SU-DHL-6 (cell line): ENCODE measurements around the gene PTPRN2.

Experiments used
- H2AFZ ChIP-seq: fragments of 200-600 bp; sonication (generic); 2 replicates; pipeline ENCODE4 v1.6.1; 2014; ENCODE audit warnings: low read depth, mild to moderate bottlenecking, moderate library complexity, mixed read lengths, antibody characterized with exemption, low read length; ENCODE audit not compliant: severe bottlenecking
- H3F3A ChIP-seq: fragments of 200-600 bp; shearing (Covaris generic); 2 replicates; pipeline ENCODE4 v1.6.0; 2016; ENCODE audit warnings: antibody characterized with exemption, mild to moderate bottlenecking; ENCODE audit not compliant: insufficient read depth
- H3K27ac ChIP-seq: fragments of 200-600 bp; sonication (generic); 2 replicates; pipeline ENCODE4 v1.5.1; 2016; ENCODE audit warnings: low read depth, mild to moderate bottlenecking, low read length, moderate library complexity, mixed read lengths
- H3K27me3 ChIP-seq: fragments of 200-600 bp; sonication (generic), shearing (Covaris generic); 2 replicates; pipeline ENCODE4 v1.6.0; 2014; ENCODE audit warnings: mild to moderate bottlenecking, low read length
- H3K36me3 ChIP-seq: fragments of 200-600 bp; sonication (generic); 2 replicates; pipeline ENCODE4 v1.6.1; 2014; ENCODE audit warnings: mild to moderate bottlenecking, low read length, mixed read lengths
- H3K4me2 ChIP-seq: fragments of 300-600, 200-600 bp; shearing (Covaris generic), sonication (generic); 2 replicates; pipeline ENCODE4 v1.6.0; 2014; ENCODE audit warnings: low read length, low read depth, mild to moderate bottlenecking; ENCODE audit not compliant: poor library complexity, severe bottlenecking
- H3K4me3 ChIP-seq: fragments of 200-600 bp; sonication (generic); 2 replicates; pipeline ENCODE4 v1.5.1; 2014; ENCODE audit warnings: antibody characterized with exemption, low read length, mild to moderate bottlenecking, mixed read lengths; ENCODE audit not compliant: insufficient read depth, poor library complexity, severe bottlenecking
- H3K79me2 ChIP-seq: fragments of 200-600 bp; sonication (generic); 2 replicates; pipeline ENCODE4 v1.6.1; 2014; ENCODE audit warnings: mild to moderate bottlenecking, low read length, moderate library complexity; ENCODE audit not compliant: insufficient read depth
- H3K9ac ChIP-seq: fragments of 200-600 bp; sonication (generic); 2 replicates; pipeline ENCODE4 v1.7.0; 2014; ENCODE audit warnings: mild to moderate bottlenecking, low read length
- H3K9me2 ChIP-seq: fragments of 200-600 bp; sonication (generic); replicated peaks from 2 replicates; pipeline ENCODE4 v1.6.1; 2014; ENCODE audit warnings: low read length; ENCODE audit not compliant: insufficient read depth
- H3K9me3 ChIP-seq: fragments of 200-600 bp; sonication (generic); 2 replicates; pipeline ENCODE4 v1.6.1; 2014; ENCODE audit warnings: low read length, mixed read lengths; ENCODE audit not compliant: insufficient read depth
- H4K20me1 ChIP-seq: fragments of 200-600 bp; sonication (generic); 2 replicates; pipeline ENCODE4 v1.6.1; 2014; ENCODE audit warnings: low read depth, mild to moderate bottlenecking, antibody characterized with exemption, low read length, moderate library complexity, mixed read lengths
- EZH2phosphoT487 ChIP-seq: fragments of 200-600 bp; sonication (generic), shearing (Covaris generic); conservative IDR thresholded peaks from 2 replicates; pipeline ENCODE4 v1.6.1; 2018; ENCODE audit warnings: mild to moderate bottlenecking, antibody characterized with exemption, low read length, moderate library complexity, mixed read lengths
- TF ChIP-seq, protein P1 (sequence below): fragments of 200-600 bp; sonication (generic); IDR thresholded peaks from one replicate; pipeline ENCODE4 v1.5.1; 2017; ENCODE audit warnings: antibody characterized with exemption, mild to moderate bottlenecking, low read length, moderate library complexity; ENCODE audit not compliant: insufficient read depth, poor library complexity, severe bottlenecking

Gene PTPRN2

DNA sequence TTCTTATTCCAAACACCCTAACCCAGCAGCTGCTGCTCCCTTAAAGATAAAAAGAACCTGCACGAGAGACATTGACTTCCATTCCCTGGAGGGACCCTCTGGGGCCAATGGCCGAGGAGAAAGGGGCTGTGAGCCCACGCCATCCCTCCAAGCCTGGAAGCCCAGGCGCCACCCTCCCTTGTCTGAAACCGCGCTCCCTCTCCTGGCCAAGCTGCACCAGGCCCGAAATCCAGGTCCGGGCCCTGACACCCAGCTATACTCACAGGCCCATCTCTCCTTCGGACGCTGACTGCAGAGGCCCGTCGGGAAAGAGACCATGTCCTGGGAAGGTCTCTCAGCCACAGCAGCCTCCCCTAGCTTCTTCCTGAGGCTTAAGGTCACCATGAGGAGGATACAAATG is 196.5 kb downstream of the PTPRN2 start:
- Histone ChIP-seq H3K36me3 (no peaks in the 10 kb centered on the region), H3K4me3 (no peak overlapping the region), H3K9me3 (no peaks in the 10 kb centered on the region), H3K4me2 (no peak overlapping the region), H2AFZ (no peak overlapping the region), H3K27me3 (no peaks in the 10 kb centered on the region), H3K9me2 (no peaks in the 10 kb centered on the region), H3K9ac (no peak overlapping the region), H3K27ac (no peak overlapping the region), H3K79me2 (no peaks in the 10 kb centered on the region), H4K20me1 (no peaks in the 10 kb centered on the region), H3F3A (no peaks in the 10 kb centered on the region)
- TF ChIP-seq, protein P1, sequence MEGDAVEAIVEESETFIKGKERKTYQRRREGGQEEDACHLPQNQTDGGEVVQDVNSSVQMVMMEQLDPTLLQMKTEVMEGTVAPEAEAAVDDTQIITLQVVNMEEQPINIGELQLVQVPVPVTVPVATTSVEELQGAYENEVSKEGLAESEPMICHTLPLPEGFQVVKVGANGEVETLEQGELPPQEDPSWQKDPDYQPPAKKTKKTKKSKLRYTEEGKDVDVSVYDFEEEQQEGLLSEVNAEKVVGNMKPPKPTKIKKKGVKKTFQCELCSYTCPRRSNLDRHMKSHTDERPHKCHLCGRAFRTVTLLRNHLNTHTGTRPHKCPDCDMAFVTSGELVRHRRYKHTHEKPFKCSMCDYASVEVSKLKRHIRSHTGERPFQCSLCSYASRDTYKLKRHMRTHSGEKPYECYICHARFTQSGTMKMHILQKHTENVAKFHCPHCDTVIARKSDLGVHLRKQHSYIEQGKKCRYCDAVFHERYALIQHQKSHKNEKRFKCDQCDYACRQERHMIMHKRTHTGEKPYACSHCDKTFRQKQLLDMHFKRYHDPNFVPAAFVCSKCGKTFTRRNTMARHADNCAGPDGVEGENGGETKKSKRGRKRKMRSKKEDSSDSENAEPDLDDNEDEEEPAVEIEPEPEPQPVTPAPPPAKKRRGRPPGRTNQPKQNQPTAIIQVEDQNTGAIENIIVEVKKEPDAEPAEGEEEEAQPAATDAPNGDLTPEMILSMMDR = no peak
- TF ChIP-seq EZH2phosphoT487 = no peak

- Histone ChIP-seq H3K27me3 (no peaks in the 10 kb centered on the region), H3K79me2 (no peaks in the 10 kb centered on the region), H3K27ac (no peak overlapping the region), H3K4me3 (no peak overlapping the region), H2AFZ (no peak overlapping the region), H3K4me2 (no peak overlapping the region), H3K9me2 (no peaks in the 10 kb centered on the region), H3F3A (no peaks in the 10 kb centered on the region), H3K36me3 (no peaks in the 10 kb centered on the region), H3K9ac (no peak overlapping the region), H4K20me1 (no peaks in the 10 kb centered on the region), H3K9me3 (no peaks in the 10 kb centered on the region)
- TF ChIP-seq EZH2phosphoT487 = no peak
- TF ChIP-seq, protein P1 = no peak
Measured at GRCh38 chr7:158390460-158390859, 197.2 kb downstream of the PTPRN2 start.

- Histone ChIP-seq H2AFZ (no peak overlapping the region), H3K36me3 (no peaks in the 10 kb centered on the region), H3K27ac (no peak overlapping the region), H3K27me3 (no peaks in the 10 kb centered on the region), H3K4me2 (no peak overlapping the region), H4K20me1 (no peaks in the 10 kb centered on the region), H3K79me2 (no peaks in the 10 kb centered on the region), H3K9me2 (no peaks in the 10 kb centered on the region), H3K9ac (no peak overlapping the region), H3K9me3 (no peaks in the 10 kb centered on the region), H3F3A (no peaks in the 10 kb centered on the region), H3K4me3 (no peak overlapping the region)
- TF ChIP-seq, protein P1 = no peak
- TF ChIP-seq EZH2phosphoT487 = no peak
Measured at GRCh38 chr7:158389514-158390425, 197.9 kb downstream of the PTPRN2 start.
